HG03342 (cell line): ENCODE results near the gene MEN1.
"Not testable (repeated sequence)": the region's sequence is repeated elsewhere in the genome, so short reads cannot be mapped to it uniquely, and the experiment has no call there.

Experiments used
- ATAC-seq: cut with Tn5 transposase; IDR thresholded peaks from one replicate; pipeline ENCODE4 v1.9.1; 2021; ENCODE audit warnings: mild to moderate bottlenecking, moderate library complexity; ENCODE audit not compliant: unreplicated experiment

MEN1 gene

GRCh38 chr11:64846998-64847666 is 36.8 kb upstream of the MEN1 start:
- peak; percentile 27 for ATAC-seq

- ATAC-seq = not testable (repeated sequence)
These were observed 35.4 kb upstream of the MEN1 start for GRCh38 chr11:64845776-64846129.

GRCh38 chr11:64845129-64845775 is 34.9 kb upstream of the MEN1 start:
- no peak for ATAC-seq

GRCh38 chr11:64844330-64845128 is 34.2 kb upstream of the MEN1 start, which contains the start of gene CDC42BPG:
CDC42BPG (minus strand) TSS chr11:64844653; CDS start chr11:64844569, 84 bp downstream.
- ATAC-seq = no peak

GRCh38 chr11:64843686-64844329 is 33.5 kb upstream of the MEN1 start:
- ATAC-seq = no peak

- no peak for ATAC-seq
These were observed 32.7 kb upstream of the MEN1 start for GRCh38 chr11:64842851-64843685.

- no peak for ATAC-seq
These were observed 32.0 kb upstream of the MEN1 start for GRCh38 chr11:64842366-64842759.

GRCh38 chr11:64841592-64842365 is 31.4 kb upstream of the MEN1 start:
- ATAC-seq = no peak

- no peak for ATAC-seq
These were observed 29.8 kb upstream of the MEN1 start for GRCh38 chr11:64839887-64840782.

GRCh38 chr11:64839335-64839734 is 29.0 kb upstream of the MEN1 start:
- ATAC-seq = no peak

GRCh38 chr11:64838600-64839334 is 28.4 kb upstream of the MEN1 start:
- no peak for ATAC-seq

- no peak for ATAC-seq
These were observed 27.6 kb upstream of the MEN1 start for GRCh38 chr11:64837887-64838351.

- ATAC-seq = no peak
These were observed 26.2 kb upstream of the MEN1 start for GRCh38 chr11:64836448-64837072.

- ATAC-seq = no peak
These were observed 25.5 kb upstream of the MEN1 start for GRCh38 chr11:64835616-64836447.

- no peak for ATAC-seq
These were observed 24.6 kb upstream of the MEN1 start for GRCh38 chr11:64834723-64835615.
